ENCODE results near the gene MMRN1.

Gene MMRN1

DNA sequence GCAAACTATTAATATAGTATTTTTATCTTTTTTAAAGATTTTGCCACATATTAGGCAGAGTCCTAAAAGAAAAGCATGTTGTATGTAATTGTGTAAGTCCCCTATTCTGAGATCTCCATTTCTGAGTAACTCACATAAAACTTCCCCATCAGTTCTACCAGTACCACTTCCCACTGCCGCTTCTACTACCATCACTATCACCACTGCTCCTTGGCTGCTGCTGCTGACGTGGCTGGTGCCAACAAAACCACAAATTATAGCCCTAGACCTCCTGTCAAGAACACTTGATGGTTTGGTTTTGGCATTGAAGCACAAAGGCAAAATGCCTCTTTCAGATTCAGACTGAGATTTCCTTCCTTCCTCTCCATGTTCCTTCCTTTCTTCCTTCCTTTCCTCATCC, 106.4 kb downstream of the MMRN1 start:
- no peak for DNase-seq
- Mint-ChIP-seq H3K27me3 (peaks cover 8% of the 10 kb centered on the region), H3K27ac (no peak overlapping the region), H3K36me3 (ENCODE audit: low read depth) (no peaks in the 10 kb centered on the region), H3K9me3 (no peaks in the 10 kb centered on the region), H3K4me3 (no peak overlapping the region), H3K4me1 (no peaks in the 10 kb centered on the region)
- ATAC-seq: no peak

DNA sequence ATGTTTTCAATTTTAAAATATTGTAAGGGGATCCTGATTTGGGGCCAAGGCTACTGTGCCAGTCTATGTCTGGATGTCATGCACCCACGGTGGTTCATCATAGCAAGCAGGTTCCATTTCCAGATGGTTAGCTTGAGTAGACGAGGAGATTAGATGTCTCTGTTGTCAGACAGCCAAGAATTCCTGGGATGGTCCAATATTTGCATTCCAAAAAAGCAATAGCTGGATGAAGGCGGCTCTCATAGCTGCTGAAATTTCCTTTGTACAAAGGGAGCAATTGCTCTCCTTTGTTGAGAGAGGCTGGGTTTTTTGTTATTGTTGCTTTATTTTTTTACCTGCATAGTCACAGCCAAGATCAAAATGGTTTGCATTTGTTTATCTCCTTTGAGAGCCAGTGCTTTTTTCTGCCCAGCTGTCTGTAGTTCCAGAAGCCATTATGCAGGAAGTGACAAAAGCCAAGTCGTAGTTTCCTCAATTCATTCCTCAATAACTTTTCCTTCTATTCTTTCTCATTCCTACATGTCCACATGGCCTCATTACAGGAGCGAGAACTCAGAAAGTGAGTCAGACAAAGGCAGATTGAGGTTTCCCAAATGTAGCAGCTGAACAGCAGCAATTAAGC, 107.9 kb downstream of the MMRN1 start:
- Mint-ChIP-seq H3K36me3 (ENCODE audit: low read depth) (no peaks in the 10 kb centered on the region), H3K9me3 (no peaks in the 10 kb centered on the region), H3K4me3 (no peak overlapping the region), H3K27ac (no peak overlapping the region), H3K27me3 (peaks cover 8% of the 10 kb centered on the region), H3K4me1 (no peaks in the 10 kb centered on the region)
- ATAC-seq: no peak
- no peak for DNase-seq

Data from activated naive CD8-positive, alpha-beta T cell treated with anti-CD3 and anti-CD28 coated beads, Interleukin-2, amount 50 U/mL, for 24 hours (primary cell).